NCI-H1417 treated with DMSO at 0.1 percent for 48 hours (cell line): ENCODE results near the gene AMPH.
"Not testable (repeated sequence)": the region's sequence is repeated elsewhere in the genome, so short reads cannot be mapped to it uniquely, and the experiment has no call there.

ENCODE experiments used
- DNase-seq: peaks from one replicate; lab custom pipeline; 2025; lab: John Stamatoyannopoulos, UW

The AMPH gene

GRCh38 chr7:38349869-38350583, 281.1 kb downstream of the AMPH start:
- not testable (repeated sequence) for DNase-seq

- DNase-seq = not testable (repeated sequence)
Measured at GRCh38 chr7:38349126-38349795, 281.9 kb downstream of the AMPH start.

- not testable (repeated sequence) for DNase-seq
Measured at GRCh38 chr7:38345299-38346172, 285.6 kb downstream of the AMPH start.

GRCh38 chr7:38344741-38345140, 286.4 kb downstream of the AMPH start:
- DNase-seq = not testable (repeated sequence)

GRCh38 chr7:38342135-38342534, 289.0 kb downstream of the AMPH start:
- DNase-seq = not testable (repeated sequence)

- DNase-seq = not testable (repeated sequence)
Measured at GRCh38 chr7:38341172-38341705, 289.9 kb downstream of the AMPH start.

- DNase-seq = no peak
Measured at GRCh38 chr7:38339953-38340819, 291.0 kb downstream of the AMPH start.

GRCh38 chr7:38336148-38336515, 295.0 kb downstream of the AMPH start:
- DNase-seq = not testable (repeated sequence)

GRCh38 chr7:38335492-38336147, 295.6 kb downstream of the AMPH start:
- no peak for DNase-seq

- DNase-seq = no peak
Measured at GRCh38 chr7:38335128-38335491, 296.1 kb downstream of the AMPH start.

GRCh38 chr7:38334163-38334562, 297.0 kb downstream of the AMPH start:
- no peak for DNase-seq
